SKM-1 treated with dmso at 0.1 percent for 144 hours (cell line): ENCODE results near the gene SLCO3A1.

Experiments
- DNase-seq: peaks from one replicate; lab custom pipeline; 2025; ENCODE audit not compliant: unreplicated experiment; lab: John Stamatoyannopoulos, UW

SLCO3A1 gene

GRCh38 chr15:91997163-91997562, 143.7 kb downstream of the SLCO3A1 start:
- DNase-seq = no peak

DNA sequence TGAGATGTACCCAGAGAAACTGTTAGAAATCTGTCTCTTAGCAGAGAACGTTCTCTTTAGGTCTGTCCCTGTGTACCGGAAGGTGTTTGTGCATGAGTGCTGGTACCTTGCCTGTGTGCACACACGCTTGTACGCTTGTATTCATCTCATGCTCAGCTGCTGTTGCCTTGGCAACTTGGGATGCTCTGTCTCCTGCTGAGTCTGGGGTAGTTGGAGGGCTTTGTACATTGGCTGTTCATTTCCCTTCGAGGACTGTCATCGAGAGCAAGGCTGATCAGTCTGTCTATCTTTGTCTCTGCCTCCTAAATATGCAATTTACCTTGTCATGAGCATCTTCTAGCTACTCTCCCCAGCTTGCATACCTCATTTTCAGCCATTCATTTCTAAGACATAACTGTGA, 147.2 kb downstream of the SLCO3A1 start:
- DNase-seq = no peak

- DNase-seq = no peak
Measured at GRCh38 chr15:92001307-92001706, 147.8 kb downstream of the SLCO3A1 start.

DNA sequence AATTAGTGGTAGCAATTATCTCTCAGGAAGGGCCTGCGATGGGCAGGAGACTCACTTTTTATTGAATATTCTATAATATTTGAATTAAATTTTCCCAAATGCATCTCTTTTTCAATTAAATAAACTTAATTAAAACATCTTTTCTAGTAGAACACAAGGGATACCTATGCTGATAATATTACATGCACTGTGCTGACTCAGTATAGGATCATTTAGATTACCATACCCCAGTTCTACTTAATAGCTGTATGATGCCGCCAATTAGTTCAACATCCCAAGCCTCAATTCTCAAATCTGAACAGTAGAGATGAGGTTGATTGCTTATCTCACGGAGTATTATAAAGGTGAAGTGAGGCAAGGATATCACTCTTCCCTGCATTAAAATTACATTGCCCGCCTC, 149.2 kb downstream of the SLCO3A1 start:
- no peak for DNase-seq

DNA sequence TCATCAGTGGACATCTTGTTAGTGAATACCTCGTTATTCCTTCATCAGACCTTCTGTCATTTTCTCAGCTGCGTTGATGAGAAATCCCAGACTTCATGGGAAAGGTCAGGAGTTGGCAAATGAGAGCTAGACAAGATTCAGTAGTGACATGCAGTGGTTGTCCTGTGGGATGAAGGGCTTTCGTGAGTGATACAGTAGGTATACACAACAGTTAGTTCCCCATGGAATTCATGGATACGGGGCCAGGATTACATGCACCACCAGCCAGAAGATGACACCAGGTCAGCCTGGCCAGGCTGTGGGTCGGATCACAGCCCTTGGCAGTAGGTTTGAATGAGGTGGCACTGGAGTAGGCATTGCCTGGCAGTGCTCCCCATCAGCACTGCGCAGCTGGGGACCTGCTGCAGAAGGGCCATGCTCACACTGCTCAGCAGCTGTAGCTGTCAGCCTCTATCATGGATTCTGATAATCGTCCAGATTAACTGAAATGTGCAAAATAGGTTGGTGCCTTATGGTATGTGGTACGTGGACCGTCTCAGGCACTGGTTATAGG, 150.1 kb downstream of the SLCO3A1 start:
- DNase-seq = no peak

- no peak for DNase-seq
Measured at GRCh38 chr15:92005154-92005553, 151.6 kb downstream of the SLCO3A1 start.

- DNase-seq = no peak
Measured at GRCh38 chr15:92006186-92007028, 152.9 kb downstream of the SLCO3A1 start.

DNA sequence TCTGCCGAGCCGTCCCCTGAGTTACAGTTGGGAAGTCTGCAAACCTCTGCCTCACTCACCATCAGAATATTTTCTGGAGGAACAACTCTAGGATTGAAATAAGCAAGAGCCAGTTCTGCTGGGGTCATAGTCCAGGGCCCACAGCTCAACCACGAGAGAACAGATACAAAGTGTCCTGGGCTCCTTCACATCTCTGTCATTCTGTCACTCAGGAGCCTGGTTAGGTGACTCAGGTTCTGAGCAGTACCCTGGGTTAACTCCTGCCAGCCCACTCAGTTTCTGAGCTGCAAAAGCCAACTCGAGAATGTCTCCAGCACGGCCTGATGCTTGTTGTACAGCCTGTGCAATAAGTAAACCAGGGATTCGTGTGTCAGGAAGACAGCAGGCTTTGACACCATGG, 155.7 kb downstream of the SLCO3A1 start:
- no peak for DNase-seq

DNA sequence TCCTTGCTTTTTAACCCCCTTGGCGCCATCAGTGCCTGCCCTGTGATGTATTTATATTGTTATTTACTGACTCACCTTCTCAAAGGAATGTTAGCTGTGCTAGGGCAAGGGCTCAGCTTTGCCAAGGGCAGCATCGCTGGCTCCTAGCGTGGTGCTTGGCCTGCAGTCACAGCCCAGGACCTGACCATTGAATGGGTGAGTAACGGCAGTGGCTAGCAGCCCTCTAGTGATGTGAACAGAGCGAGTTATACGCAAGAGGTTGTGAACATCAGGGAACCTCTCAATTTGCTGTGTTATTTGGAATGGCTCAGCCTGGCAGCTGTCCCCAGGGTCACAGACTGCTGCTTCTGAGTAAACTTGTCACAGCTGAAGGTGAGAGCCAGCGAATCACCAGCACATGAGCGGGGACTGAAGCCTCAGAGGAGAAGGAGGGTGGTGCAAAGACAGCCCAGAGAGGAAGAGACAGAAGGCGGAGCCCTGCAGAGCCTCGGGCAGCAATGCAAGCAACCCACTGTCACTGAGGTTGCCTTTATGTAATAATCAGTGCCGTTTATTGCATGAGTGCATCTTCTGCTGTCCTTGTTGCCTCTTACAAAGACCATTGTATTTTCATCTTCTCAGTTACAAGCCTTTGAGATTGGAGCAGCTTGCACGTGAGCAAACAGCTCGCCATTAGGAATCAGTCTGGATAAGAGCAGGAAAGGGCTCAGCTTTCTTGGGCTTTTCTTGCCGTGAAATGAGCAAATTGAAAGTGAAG, 158.3 kb downstream of the SLCO3A1 start:
- DNase-seq = no peak

GRCh38 chr15:92012368-92012629, 158.8 kb downstream of the SLCO3A1 start:
- DNase-seq = no peak

DNA sequence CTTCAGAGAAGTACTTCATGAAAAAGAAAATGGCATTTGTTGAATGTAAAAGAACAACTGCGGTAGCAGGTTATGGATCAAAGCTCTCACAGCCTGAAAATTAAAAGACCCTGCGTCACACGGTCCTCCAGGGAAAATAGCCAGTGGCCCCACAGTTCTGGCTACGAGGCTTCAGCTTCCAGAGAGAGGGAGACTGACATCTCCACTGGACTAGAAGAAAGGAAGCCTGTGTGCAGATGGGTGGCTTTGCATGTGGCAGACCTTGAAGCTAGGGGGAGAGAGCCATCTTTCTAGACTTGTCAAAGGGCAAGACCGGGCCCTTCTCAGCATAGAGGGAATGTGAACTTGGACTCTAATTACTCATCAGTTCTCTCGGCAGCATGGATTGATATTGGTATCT, 159.4 kb downstream of the SLCO3A1 start:
- no peak for DNase-seq

DNA sequence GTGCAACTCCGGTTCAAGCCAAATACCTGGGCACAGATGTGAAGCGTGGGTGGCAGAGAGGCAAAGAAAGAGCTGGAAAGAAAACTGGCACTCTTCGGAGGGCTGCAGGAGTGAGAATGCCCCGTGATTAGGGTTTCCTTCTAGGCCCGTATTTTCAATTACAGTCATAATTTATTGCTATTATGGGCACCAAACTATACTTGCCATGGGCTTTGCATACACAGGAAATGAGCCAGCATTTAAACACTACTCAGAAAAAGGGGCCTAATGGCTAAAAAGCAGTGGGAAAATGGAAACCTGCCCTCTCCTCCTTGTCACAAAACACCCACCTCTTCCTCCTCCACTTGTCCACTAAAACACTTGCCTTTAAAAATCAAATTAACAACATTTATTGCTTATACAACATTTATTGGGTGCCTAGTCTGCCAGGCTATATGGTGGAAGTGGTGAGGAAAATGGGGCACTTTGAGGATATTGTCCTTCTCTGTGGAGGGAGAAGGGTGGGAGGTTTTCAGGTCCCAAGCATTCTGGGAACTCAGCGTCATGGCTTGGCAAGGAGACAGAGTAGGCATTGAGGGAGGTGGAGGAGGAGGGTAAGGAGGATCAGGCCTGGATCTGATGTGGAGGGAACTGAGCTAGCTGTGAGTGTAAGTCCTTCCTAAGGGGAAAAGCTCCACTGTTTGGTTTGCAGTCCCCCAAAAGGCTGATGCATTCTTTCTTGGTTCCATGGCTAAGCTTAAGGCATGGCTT, 160.9 kb downstream of the SLCO3A1 start:
- no peak for DNase-seq

- no peak for DNase-seq
Measured at GRCh38 chr15:92017882-92018534, 164.5 kb downstream of the SLCO3A1 start.

- DNase-seq = no peak
Measured at GRCh38 chr15:92018535-92019239, 165.2 kb downstream of the SLCO3A1 start.

DNA sequence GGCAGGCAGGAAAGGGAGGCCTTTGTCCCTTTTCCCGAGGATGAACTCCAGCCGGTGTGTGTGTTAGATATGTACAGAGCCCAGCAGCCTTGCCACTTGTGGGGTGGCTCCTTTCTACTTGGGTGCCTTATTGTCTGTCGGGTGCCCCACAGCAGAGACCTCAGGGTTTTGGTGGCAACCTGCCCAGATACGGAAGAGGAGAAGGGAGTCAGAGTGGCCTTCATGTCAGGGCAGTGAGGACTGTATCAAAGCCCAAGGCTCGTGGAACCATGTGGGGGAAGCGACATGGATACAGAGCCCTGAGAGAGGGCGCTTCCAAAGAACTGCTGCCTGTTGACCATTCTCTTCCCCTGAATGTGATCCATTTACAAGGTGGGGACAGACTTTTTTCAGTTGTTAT, 166.2 kb downstream of the SLCO3A1 start:
- no peak for DNase-seq

DNA sequence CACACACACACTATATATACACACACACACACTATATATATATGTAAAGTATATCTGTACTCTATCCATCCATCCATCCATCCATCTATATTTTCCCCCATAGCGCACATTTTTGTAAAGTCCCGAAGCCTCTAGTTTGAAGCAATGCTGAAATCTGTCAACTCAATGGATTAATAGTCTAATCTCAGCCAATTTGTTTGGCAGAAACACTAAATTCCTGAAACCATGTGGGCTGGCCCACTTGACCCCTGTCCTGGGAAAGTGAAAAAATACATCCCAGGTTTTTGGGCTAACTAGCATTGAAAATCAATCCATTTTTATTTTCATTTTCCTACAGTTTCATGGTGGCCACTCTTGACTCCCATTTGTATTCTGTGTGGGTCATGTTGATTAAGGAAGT, 166.7 kb downstream of the SLCO3A1 start:
- no peak for DNase-seq

GRCh38 chr15:92020804-92021203, 167.3 kb downstream of the SLCO3A1 start:
- no peak for DNase-seq

GRCh38 chr15:92021792-92022191, 168.3 kb downstream of the SLCO3A1 start:
- no peak for DNase-seq

DNA sequence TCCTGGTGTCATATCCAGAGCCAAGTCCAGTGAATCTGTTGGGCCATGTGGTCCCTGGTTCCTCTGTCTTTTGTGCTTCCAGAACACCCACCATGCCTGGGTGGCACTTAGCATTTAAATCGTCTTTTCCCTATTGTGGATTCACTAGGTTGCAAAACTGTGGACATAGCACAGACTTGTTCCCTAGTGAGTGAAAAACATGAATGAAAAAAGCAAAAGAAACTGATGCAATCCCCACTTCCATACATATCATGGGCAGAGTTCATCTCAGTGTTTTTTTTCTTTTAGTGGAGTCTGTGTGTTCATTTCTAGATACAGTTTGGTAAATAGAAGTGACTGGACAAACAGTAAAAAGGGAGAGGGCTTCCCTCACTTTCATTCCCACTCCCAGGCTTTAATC, 170.5 kb downstream of the SLCO3A1 start:
- DNase-seq = no peak

GRCh38 chr15:92025706-92026270, 172.3 kb downstream of the SLCO3A1 start:
- DNase-seq = no peak
